GM23338 (cell line): ENCODE data around the gene SNCA. TPM values are rescaled to one million over a fixed set of nuclear protein-coding genes. Genes with fewer than 3 reads are reported as not detected.

Experiments used
- ATAC-seq: fragments of 200-7000 bp; cut with Tn5 transposase; 3 replicates; pipeline ENCODE4 v1.9.1; 2020
- DNase-seq: peaks from one replicate; pipeline ENCODE4 v3.0.0-alpha.2; 2015; ENCODE audit warnings: low spot score
- H2AFZ ChIP-seq: fragments of 200-600 bp; sonication (generic); 2 replicates; pipeline ENCODE4 v1.8.0; 2016; ENCODE audit warnings: antibody characterized with exemption, mild to moderate bottlenecking, moderate library complexity
- H3F3A ChIP-seq: fragments of 200-600 bp; sonication (generic); replicated peaks from 2 replicates; pipeline ENCODE4 v1.8.0; 2017; ENCODE audit warnings: antibody characterized with exemption, mixed run types, low read depth
- H3K27ac ChIP-seq: fragments of 200-600 bp; sonication (generic); 2 replicates; pipeline ENCODE4 v1.6.1; 2016; ENCODE audit warnings: low read depth
- H3K27me3 ChIP-seq: fragments of 200-600 bp; sonication (generic); 2 replicates; pipeline ENCODE4 v1.8.0; 2016; ENCODE audit warnings: mild to moderate bottlenecking, mixed run types, moderate library complexity; ENCODE audit not compliant: insufficient read depth
- H3K36me3 ChIP-seq: fragments of 200-600 bp; sonication (generic); 2 replicates; pipeline ENCODE4 v1.8.0; 2016; ENCODE audit warnings: mild to moderate bottlenecking; ENCODE audit not compliant: insufficient read depth
- H3K4me1 ChIP-seq: fragments of 200-600 bp; sonication (generic); 2 replicates; pipeline ENCODE4 v1.8.0; 2016; ENCODE audit warnings: mild to moderate bottlenecking, moderate library complexity; ENCODE audit not compliant: insufficient read depth
- H3K4me2 ChIP-seq: fragments of 200-600 bp; sonication (generic); 2 replicates; pipeline ENCODE4 v1.7.1; 2017; ENCODE audit warnings: mixed run types
- H3K4me3 ChIP-seq: fragments of 200-600 bp; sonication (generic); 2 replicates; pipeline ENCODE4 v1.6.1; 2016; ENCODE audit warnings: mixed run types
- H3K79me2 ChIP-seq: fragments of 200-600 bp; sonication (generic); replicated peaks from 2 replicates; pipeline ENCODE4 v1.8.0; 2017; ENCODE audit warnings: mild to moderate bottlenecking; ENCODE audit not compliant: insufficient read depth
- H3K9me2 ChIP-seq: fragments of 200-600 bp; sonication (generic); 2 replicates; pipeline ENCODE4 v1.8.0; 2017; ENCODE audit not compliant: insufficient read depth
- H4K20me1 ChIP-seq: fragments of 200-600 bp; sonication (generic); replicated peaks from 2 replicates; pipeline ENCODE4 v1.8.0; 2017; ENCODE audit warnings: mild to moderate bottlenecking; ENCODE audit not compliant: insufficient read depth
- H3K27ac Mint-ChIP-seq: 2 replicates; pipeline ENCODE4 v1.8.0; 2020; ENCODE audit warnings: inconsistent platforms, mild to moderate bottlenecking, moderate library complexity, mixed read lengths
- H3K27me3 Mint-ChIP-seq: 3 replicates; pipeline ENCODE4 v1.8.0; 2022; ENCODE audit warnings: low read depth, mild to moderate bottlenecking, moderate library complexity, mixed read lengths, inconsistent platforms; ENCODE audit not compliant: insufficient read depth, poor library complexity
- H3K36me3 Mint-ChIP-seq: 3 replicates; pipeline ENCODE4 v1.8.0; 2021; ENCODE audit warnings: low read depth, mild to moderate bottlenecking, inconsistent platforms, moderate library complexity, mixed read lengths
- H3K4me1 Mint-ChIP-seq: 3 replicates; pipeline ENCODE4 v1.8.0; 2020; ENCODE audit warnings: mild to moderate bottlenecking, inconsistent platforms, mixed read lengths
- H3K4me3 Mint-ChIP-seq: 3 replicates; pipeline ENCODE4 v1.8.0; 2021; ENCODE audit warnings: moderate library complexity, mild to moderate bottlenecking, inconsistent platforms, mixed read lengths
- H3K9me3 Mint-ChIP-seq: 3 replicates; pipeline ENCODE4 v1.8.0; 2020; ENCODE audit warnings: moderate library complexity, mild to moderate bottlenecking, inconsistent platforms, mixed read lengths
- CREB1 ChIP-seq: fragments of 250-450 bp; sonication (Bioruptor Pico); IDR thresholded peaks from 2 replicates; pipeline ENCODE4 v1.5.0; 2020; ENCODE audit warnings: low read depth, mild to moderate bottlenecking, moderate library complexity
- EZH2 ChIP-seq: fragments of 200-600 bp; sonication (generic); IDR thresholded peaks from one replicate; pipeline ENCODE4 v1.8.0; 2017; ENCODE audit warnings: antibody characterized with exemption, mild to moderate bottlenecking, low read depth; ENCODE audit not compliant: unreplicated experiment
- EZH2phosphoT487 ChIP-seq: fragments of 200-600 bp; sonication (generic); IDR thresholded peaks from one replicate; pipeline ENCODE4 v1.8.1; 2018; ENCODE audit warnings: antibody characterized with exemption; ENCODE audit not compliant: unreplicated experiment
- JUNB ChIP-seq: IDR thresholded peaks from one replicate; pipeline ENCODE4 v1.6.1; 2016; ENCODE audit warnings: antibody characterized with exemption; ENCODE audit not compliant: unreplicated experiment
- NANOG ChIP-seq: IDR thresholded peaks from 2 replicates; pipeline ENCODE4 v1.6.1; 2016; ENCODE audit warnings: antibody characterized with exemption, borderline replicate concordance
- POLR2AphosphoS5 ChIP-seq: IDR thresholded peaks from 2 replicates; pipeline ENCODE4 v1.6.1; 2016; ENCODE audit warnings: antibody characterized with exemption, low read depth
- STAT1 ChIP-seq: IDR thresholded peaks from one replicate; pipeline ENCODE4 v1.6.1; 2016; ENCODE audit warnings: antibody characterized with exemption; ENCODE audit not compliant: unreplicated experiment
- ZNF114 ChIP-seq: fragments of 250-450 bp; sonication (Bioruptor Pico); IDR thresholded peaks from 2 replicates; pipeline ENCODE4 v1.5.0; 2020; ENCODE audit warnings: mild to moderate bottlenecking, moderate library complexity
- polyA plus RNA-seq: library from polyadenylated mRNA; unstranded; fragments of >200 nt; fragmentation: Nextera tagmentation; extraction: Ambion mirVana; gene quantifications from 2 replicates; pipeline ENCODE4 v1.2.1, GENCODE V29; 2016
- total RNA-seq: library from RNA; depleted of rRNA; stranded (reverse); fragments of >200 nt; shearing (Covaris generic); gene quantifications from 2 replicates; pipeline ENCODE4 v1.2.3, GENCODE V29; 2014
- TF ChIP-seq, protein P1 (sequence below): fragments of 250-450 bp; sonication (Bioruptor Pico); IDR thresholded peaks from 2 replicates; pipeline ENCODE4 v1.5.0; 2020; ENCODE audit warnings: mild to moderate bottlenecking, moderate library complexity
- TF ChIP-seq, protein P2 (sequence below), 2 experiments: fragments of 200-600 bp in 1 of 2; sonication (generic) in 1 of 2; conservative IDR thresholded peaks; 2 replicates each; pipeline versions ENCODE4 v1.5.1 to v1.6.1; 2016 to 2017; ENCODE audit warnings: antibody characterized with exemption in 2 of 2, low read depth in 2 of 2, mild to moderate bottlenecking in 2 of 2, moderate library complexity in 1 of 2
- TF ChIP-seq, protein P3 (sequence below): IDR thresholded peaks from 2 replicates; pipeline ENCODE4 v1.6.1; 2016; ENCODE audit warnings: antibody characterized with exemption

The SNCA gene
- total and polyA plus RNA-seq, 2 experiments from 2014 or later, result 15.6 to 31.1 TPM

- H3K27ac ChIP-seq, result peak overlapping the region; percentile 46; the same call in 1 of the 2 replicates
- H3K27ac Mint-ChIP-seq, result peak overlapping the region; percentile 16
- H3K4me1 ChIP-seq, result peaks cover 5% of the 10 kb centered on the region; the same call in 1 of the 2 replicates
These were observed 83.9 kb downstream of the SNCA start for GRCh38 chr4:89752932-89753598.

More at GRCh38 chr4:89752932-89753598, 83.9 kb downstream of the SNCA start:
- no peaks in the 10 kb centered on the region for H3K9me3 Mint-ChIP-seq
- Histone ChIP-seq H3K27me3 (no peaks in the 10 kb centered on the region), H2AFZ (no peak overlapping the region), H3K79me2 (no peaks in the 10 kb centered on the region), H3F3A (no peaks in the 10 kb centered on the region), H3K4me3 (no peak overlapping the region), H3K4me2 (no peak overlapping the region), H4K20me1 (no peaks in the 10 kb centered on the region), H3K9me2 (no peaks in the 10 kb centered on the region), H3K36me3 (no peaks in the 10 kb centered on the region)
- no peaks in the 10 kb centered on the region for H3K36me3 Mint-ChIP-seq
- peak; percentile 45; the same call in 2 of the 3 replicates for ATAC-seq
- H3K4me1 Mint-ChIP-seq, result peaks cover 14% of the 10 kb centered on the region
- TF ChIP-seq EZH2 (no peak), CREB1 (no peak), JUNB (no peak), NANOG (no peak), EZH2phosphoT487 (no peak), POLR2AphosphoS5 (no peak), ZNF114 (CRISPR knock-in tag) (no peak), STAT1 (no peak)
- TF ChIP-seq, protein P1, sequence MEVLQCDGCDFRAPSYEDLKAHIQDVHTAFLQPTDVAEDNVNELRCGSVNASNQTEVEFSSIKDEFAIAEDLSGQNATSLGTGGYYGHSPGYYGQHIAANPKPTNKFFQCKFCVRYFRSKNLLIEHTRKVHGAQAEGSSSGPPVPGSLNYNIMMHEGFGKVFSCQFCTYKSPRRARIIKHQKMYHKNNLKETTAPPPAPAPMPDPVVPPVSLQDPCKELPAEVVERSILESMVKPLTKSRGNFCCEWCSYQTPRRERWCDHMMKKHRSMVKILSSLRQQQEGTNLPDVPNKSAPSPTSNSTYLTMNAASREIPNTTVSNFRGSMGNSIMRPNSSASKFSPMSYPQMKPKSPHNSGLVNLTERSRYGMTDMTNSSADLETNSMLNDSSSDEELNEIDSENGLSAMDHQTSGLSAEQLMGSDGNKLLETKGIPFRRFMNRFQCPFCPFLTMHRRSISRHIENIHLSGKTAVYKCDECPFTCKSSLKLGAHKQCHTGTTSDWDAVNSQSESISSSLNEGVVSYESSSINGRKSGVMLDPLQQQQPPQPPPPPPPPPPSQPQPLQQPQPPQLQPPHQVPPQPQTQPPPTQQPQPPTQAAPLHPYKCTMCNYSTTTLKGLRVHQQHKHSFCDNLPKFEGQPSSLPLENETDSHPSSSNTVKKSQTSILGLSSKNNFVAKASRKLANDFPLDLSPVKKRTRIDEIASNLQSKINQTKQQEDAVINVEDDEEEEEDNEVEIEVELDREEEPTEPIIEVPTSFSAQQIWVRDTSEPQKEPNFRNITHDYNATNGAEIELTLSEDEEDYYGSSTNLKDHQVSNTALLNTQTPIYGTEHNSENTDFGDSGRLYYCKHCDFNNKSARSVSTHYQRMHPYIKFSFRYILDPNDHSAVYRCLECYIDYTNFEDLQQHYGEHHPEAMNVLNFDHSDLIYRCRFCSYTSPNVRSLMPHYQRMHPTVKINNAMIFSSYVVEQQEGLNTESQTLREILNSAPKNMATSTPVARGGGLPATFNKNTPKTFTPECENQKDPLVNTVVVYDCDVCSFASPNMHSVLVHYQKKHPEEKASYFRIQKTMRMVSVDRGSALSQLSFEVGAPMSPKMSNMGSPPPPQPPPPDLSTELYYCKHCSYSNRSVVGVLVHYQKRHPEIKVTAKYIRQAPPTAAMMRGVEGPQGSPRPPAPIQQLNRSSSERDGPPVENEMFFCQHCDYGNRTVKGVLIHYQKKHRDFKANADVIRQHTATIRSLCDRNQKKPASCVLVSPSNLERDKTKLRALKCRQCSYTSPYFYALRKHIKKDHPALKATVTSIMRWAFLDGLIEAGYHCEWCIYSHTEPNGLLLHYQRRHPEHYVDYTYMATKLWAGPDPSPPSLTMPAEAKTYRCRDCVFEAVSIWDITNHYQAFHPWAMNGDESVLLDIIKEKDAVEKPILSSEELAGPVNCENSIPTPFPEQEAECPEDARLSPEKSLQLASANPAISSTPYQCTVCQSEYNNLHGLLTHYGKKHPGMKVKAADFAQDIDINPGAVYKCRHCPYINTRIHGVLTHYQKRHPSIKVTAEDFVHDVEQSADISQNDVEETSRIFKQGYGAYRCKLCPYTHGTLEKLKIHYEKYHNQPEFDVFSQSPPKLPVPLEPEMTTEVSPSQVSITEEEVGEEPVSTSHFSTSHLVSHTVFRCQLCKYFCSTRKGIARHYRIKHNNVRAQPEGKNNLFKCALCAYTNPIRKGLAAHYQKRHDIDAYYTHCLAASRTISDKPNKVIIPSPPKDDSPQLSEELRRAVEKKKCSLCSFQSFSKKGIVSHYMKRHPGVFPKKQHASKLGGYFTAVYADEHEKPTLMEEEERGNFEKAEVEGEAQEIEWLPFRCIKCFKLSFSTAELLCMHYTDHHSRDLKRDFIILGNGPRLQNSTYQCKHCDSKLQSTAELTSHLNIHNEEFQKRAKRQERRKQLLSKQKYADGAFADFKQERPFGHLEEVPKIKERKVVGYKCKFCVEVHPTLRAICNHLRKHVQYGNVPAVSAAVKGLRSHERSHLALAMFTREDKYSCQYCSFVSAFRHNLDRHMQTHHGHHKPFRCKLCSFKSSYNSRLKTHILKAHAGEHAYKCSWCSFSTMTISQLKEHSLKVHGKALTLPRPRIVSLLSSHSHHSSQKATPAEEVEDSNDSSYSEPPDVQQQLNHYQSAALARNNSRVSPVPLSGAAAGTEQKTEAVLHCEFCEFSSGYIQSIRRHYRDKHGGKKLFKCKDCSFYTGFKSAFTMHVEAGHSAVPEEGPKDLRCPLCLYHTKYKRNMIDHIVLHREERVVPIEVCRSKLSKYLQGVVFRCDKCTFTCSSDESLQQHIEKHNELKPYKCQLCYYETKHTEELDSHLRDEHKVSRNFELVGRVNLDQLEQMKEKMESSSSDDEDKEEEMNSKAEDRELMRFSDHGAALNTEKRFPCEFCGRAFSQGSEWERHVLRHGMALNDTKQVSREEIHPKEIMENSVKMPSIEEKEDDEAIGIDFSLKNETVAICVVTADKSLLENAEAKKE (CRISPR knock-in tag), result no peak
- TF ChIP-seq, protein P2, sequence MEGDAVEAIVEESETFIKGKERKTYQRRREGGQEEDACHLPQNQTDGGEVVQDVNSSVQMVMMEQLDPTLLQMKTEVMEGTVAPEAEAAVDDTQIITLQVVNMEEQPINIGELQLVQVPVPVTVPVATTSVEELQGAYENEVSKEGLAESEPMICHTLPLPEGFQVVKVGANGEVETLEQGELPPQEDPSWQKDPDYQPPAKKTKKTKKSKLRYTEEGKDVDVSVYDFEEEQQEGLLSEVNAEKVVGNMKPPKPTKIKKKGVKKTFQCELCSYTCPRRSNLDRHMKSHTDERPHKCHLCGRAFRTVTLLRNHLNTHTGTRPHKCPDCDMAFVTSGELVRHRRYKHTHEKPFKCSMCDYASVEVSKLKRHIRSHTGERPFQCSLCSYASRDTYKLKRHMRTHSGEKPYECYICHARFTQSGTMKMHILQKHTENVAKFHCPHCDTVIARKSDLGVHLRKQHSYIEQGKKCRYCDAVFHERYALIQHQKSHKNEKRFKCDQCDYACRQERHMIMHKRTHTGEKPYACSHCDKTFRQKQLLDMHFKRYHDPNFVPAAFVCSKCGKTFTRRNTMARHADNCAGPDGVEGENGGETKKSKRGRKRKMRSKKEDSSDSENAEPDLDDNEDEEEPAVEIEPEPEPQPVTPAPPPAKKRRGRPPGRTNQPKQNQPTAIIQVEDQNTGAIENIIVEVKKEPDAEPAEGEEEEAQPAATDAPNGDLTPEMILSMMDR (conservative IDR thresholded peaks at IDR 0.05; ENCODE audit: low read depth in 2 of 2), result no peak
- TF ChIP-seq, protein P3, sequence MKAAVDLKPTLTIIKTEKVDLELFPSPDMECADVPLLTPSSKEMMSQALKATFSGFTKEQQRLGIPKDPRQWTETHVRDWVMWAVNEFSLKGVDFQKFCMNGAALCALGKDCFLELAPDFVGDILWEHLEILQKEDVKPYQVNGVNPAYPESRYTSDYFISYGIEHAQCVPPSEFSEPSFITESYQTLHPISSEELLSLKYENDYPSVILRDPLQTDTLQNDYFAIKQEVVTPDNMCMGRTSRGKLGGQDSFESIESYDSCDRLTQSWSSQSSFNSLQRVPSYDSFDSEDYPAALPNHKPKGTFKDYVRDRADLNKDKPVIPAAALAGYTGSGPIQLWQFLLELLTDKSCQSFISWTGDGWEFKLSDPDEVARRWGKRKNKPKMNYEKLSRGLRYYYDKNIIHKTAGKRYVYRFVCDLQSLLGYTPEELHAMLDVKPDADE, result no peak
- no peak for DNase-seq
- no peak overlapping the region for H3K4me3 Mint-ChIP-seq
- no peaks in the 10 kb centered on the region for H3K27me3 Mint-ChIP-seq
